PFSK-1 (cell line): ENCODE data around the gene IKBKG.

Source experiments
- FOXP2 ChIP-seq: optimal IDR thresholded peaks from 2 replicates; pipeline ENCODE3; 2011; ENCODE audit warnings: borderline replicate concordance, control low read depth, inconsistent platforms; ENCODE audit not compliant: insufficient read depth; ENCODE audit errors: extremely low read length, extremely low read depth
- POLR2AphosphoS5 ChIP-seq: IDR thresholded peaks from 2 replicates; pipeline ENCODE4 v1.6.1; 2012; ENCODE audit warnings: low read depth, mild to moderate bottlenecking, control low read depth, low read length, moderate library complexity
- SIN3A ChIP-seq: IDR thresholded peaks from 2 replicates; pipeline ENCODE4 v1.6.1; 2012; ENCODE audit warnings: mild to moderate bottlenecking, low read length, moderate library complexity, borderline replicate concordance; ENCODE audit not compliant: insufficient read depth
- TAF1 ChIP-seq: IDR thresholded peaks from 2 replicates; pipeline ENCODE4 v1.6.1; 2012; ENCODE audit warnings: low read length, control low read depth, borderline replicate concordance; ENCODE audit not compliant: insufficient read depth
- TF ChIP-seq, protein P1 (sequence below), 2 experiments: IDR thresholded peaks; 2 replicates each; pipeline versions ENCODE4 v1.6.1 to v1.8.0; 2011 to 2012; ENCODE audit warnings: low read depth in 2 of 2, low read length in 2 of 2, control low read depth in 1 of 2, inconsistent platforms in 1 of 2, mild to moderate bottlenecking in 1 of 2, moderate library complexity in 1 of 2; ENCODE audit not compliant: insufficient read depth in 1 of 2

The IKBKG gene

DNA sequence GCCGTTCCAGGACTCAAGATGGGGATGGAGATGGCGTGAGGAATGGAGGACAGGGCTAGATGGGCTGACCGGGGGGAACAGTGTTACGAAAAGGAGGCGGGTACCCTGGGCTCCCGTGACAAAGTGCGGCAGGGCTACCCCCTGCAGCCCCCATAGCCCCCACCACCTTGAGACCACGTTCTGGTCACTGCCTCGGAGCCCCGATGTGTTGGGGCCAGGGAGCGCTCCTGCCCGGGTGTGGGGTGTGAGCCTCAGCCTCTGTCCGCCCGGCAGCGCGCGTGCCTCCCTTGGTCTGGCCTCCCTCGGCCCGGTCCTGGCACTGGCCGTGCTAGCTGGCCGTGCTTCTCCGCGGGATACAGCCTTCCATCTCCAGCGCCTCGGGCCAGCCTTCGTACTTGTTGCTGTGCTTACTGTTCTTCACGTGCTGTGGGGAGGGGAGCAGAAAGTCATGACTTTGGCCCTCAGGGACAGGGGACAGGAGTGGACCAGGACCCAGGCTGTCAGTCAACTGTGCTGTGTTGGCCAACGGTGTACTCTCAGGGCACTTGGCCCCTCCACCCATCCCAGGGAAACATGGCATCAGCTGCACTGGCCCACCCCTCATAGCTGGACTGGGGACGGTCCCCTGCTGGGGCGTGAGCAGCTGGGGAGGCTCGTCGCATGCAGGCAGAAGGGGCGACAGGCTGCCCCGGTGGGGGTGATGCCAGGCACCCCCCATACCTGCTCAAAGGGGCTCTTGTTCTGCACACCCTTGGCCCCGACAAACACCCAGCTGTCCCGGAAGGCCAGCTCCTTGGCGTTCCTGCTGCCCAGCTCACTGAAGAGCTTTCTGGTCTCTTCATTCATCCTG is 40.7 kb upstream of the IKBKG start:
- no peak for TF ChIP-seq SIN3A
- TF ChIP-seq FOXP2: no peak
- TF ChIP-seq, protein P1, sequence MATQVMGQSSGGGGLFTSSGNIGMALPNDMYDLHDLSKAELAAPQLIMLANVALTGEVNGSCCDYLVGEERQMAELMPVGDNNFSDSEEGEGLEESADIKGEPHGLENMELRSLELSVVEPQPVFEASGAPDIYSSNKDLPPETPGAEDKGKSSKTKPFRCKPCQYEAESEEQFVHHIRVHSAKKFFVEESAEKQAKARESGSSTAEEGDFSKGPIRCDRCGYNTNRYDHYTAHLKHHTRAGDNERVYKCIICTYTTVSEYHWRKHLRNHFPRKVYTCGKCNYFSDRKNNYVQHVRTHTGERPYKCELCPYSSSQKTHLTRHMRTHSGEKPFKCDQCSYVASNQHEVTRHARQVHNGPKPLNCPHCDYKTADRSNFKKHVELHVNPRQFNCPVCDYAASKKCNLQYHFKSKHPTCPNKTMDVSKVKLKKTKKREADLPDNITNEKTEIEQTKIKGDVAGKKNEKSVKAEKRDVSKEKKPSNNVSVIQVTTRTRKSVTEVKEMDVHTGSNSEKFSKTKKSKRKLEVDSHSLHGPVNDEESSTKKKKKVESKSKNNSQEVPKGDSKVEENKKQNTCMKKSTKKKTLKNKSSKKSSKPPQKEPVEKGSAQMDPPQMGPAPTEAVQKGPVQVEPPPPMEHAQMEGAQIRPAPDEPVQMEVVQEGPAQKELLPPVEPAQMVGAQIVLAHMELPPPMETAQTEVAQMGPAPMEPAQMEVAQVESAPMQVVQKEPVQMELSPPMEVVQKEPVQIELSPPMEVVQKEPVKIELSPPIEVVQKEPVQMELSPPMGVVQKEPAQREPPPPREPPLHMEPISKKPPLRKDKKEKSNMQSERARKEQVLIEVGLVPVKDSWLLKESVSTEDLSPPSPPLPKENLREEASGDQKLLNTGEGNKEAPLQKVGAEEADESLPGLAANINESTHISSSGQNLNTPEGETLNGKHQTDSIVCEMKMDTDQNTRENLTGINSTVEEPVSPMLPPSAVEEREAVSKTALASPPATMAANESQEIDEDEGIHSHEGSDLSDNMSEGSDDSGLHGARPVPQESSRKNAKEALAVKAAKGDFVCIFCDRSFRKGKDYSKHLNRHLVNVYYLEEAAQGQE (IDR thresholded peaks at IDR 0.05; ENCODE audit: insufficient read depth in 1 of 2, low read depth in 2 of 2, low read length in 2 of 2): no peak
- no peak for TF ChIP-seq POLR2AphosphoS5
- no peak for TF ChIP-seq TAF1

DNA sequence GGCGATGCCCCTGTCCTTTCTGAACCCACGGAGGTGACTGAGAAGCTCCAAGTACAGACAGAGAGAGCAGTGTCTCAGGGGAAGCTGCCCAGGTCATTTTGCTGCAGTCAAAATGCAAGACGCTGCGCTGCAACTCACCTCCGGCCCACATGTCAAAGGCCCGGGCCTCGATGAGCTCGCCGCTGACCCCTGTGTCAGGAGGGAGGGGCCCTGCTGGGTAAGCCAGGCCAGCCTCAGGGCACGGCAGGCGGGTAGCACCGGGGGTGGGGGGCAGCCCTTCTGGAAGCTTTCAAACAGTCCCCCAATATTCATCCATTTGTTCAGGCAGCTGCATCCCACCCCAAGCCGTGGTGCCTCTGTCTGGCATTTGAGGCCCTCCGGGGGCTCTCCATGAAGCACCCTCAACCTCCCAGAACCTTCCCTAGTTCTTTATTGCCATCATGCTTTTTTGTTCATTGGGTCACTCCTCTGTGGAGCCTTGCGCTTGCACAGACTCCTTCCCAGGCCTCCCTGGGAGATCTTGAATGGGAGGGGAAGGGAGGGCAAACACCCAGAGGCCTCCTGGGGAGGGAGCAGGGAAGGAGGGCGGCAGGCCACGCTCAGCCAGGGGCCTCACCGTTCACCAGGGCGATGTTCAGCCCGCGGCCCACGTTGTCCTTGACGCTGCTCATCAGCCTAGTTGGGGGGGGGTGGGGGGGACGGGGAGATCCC is 39.6 kb upstream of the IKBKG start:
- no peak for TF ChIP-seq SIN3A
- TF ChIP-seq TAF1: no peak
- no peak for TF ChIP-seq FOXP2
- TF ChIP-seq POLR2AphosphoS5: no peak
- TF ChIP-seq, protein P1 (IDR thresholded peaks at IDR 0.05; ENCODE audit: insufficient read depth in 1 of 2, low read depth in 2 of 2, low read length in 2 of 2): no peak

DNA sequence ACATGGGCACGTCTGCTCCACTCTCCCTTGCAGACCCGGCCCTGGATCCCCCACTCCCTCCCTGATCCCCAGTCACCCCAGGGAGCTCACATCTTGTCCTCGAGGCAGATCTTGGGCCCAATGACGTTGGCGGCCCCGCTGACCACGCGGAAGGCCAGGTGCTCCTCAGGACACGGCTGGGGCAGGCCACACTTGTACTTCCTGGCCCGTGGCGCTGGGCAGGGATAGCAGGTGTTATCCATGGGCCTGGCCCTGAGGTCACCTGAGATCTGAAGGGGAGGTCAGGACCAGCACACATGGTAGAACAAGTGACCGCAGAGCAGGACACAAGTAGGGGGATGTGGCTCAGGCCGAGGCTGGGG is 39.1 kb upstream of the IKBKG start:
- TF ChIP-seq, protein P1 (IDR thresholded peaks at IDR 0.05; ENCODE audit: insufficient read depth in 1 of 2, low read depth in 2 of 2, low read length in 2 of 2): no peak
- no peak for TF ChIP-seq SIN3A

DNA sequence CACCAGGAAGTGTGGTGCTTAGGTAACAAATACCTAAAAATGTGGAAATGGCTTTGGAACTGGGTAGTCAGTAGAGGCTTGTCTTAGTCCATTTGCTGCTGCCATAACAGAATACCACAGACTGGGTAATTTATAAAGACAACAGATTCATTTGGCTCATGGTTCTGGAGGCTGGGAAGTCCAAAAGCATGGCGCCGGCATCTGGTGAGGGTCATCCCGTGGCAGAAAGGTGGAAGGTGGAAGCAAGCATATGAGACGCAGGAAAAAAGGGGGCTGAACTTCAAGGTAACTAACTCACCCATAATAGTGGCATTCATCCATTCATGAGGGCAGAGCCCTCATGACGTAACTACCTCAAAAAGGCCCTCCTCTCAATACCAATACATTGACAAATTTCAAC is 38.0 kb upstream of the IKBKG start:
- no peak for TF ChIP-seq SIN3A

DNA sequence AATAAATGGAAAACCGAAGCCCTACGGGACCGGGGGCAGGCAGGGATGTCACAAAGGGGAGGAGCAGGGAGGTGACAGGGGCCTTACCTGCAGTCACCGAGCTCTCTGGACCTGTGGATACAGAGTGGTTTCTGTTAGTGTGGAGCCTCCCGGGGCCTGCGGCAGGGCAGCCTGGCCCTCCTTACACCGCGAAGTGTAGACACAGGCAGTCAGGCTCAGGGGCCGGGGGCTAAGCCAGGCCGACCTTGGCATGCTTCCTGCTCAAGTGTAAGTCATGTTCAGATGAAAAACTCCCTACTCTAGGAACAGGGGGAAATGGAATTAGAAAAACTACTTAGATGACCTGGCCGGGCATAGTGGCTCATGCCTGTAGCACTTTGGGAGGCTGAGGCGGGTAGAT is 35.7 kb upstream of the IKBKG start:
- no peak for TF ChIP-seq POLR2AphosphoS5
- no peak for TF ChIP-seq TAF1
- no peak for TF ChIP-seq FOXP2
- TF ChIP-seq SIN3A: no peak
- TF ChIP-seq, protein P1 (IDR thresholded peaks at IDR 0.05; ENCODE audit: insufficient read depth in 1 of 2, low read depth in 2 of 2, low read length in 2 of 2): no peak
